GM12872 (cell line): Measurements from ENCODE around the gene ARHGEF18.

Experiments
- TF ChIP-seq, protein P1 (sequence below): IDR thresholded peaks from 3 replicates; pipeline ENCODE4 v1.5.1; 2011; ENCODE audit warnings: low read depth, mild to moderate bottlenecking, low read length, moderate library complexity; ENCODE audit not compliant: insufficient read depth

ARHGEF18 gene

DNA sequence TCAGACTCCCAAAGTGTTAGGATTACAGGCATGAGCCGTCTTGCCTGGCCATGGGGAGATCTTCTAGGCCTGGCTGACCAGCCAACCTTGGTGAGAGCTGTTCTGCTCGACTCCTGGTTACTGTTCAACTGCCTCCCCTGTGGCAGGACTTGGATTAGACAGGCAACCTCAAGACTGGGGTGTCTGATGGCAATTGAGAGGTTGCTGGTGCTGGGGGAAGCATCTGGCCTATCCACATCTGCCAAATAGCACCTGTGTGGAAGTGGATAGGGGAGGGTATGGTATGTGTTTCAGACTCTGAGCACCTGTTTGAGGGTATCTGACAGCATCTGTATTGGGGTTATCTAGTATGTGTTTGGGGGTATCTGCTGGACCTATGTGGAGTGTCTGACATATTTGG is 44.7 kb downstream of the ARHGEF18 start:
- TF ChIP-seq, protein P1, sequence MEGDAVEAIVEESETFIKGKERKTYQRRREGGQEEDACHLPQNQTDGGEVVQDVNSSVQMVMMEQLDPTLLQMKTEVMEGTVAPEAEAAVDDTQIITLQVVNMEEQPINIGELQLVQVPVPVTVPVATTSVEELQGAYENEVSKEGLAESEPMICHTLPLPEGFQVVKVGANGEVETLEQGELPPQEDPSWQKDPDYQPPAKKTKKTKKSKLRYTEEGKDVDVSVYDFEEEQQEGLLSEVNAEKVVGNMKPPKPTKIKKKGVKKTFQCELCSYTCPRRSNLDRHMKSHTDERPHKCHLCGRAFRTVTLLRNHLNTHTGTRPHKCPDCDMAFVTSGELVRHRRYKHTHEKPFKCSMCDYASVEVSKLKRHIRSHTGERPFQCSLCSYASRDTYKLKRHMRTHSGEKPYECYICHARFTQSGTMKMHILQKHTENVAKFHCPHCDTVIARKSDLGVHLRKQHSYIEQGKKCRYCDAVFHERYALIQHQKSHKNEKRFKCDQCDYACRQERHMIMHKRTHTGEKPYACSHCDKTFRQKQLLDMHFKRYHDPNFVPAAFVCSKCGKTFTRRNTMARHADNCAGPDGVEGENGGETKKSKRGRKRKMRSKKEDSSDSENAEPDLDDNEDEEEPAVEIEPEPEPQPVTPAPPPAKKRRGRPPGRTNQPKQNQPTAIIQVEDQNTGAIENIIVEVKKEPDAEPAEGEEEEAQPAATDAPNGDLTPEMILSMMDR, result no peak

DNA sequence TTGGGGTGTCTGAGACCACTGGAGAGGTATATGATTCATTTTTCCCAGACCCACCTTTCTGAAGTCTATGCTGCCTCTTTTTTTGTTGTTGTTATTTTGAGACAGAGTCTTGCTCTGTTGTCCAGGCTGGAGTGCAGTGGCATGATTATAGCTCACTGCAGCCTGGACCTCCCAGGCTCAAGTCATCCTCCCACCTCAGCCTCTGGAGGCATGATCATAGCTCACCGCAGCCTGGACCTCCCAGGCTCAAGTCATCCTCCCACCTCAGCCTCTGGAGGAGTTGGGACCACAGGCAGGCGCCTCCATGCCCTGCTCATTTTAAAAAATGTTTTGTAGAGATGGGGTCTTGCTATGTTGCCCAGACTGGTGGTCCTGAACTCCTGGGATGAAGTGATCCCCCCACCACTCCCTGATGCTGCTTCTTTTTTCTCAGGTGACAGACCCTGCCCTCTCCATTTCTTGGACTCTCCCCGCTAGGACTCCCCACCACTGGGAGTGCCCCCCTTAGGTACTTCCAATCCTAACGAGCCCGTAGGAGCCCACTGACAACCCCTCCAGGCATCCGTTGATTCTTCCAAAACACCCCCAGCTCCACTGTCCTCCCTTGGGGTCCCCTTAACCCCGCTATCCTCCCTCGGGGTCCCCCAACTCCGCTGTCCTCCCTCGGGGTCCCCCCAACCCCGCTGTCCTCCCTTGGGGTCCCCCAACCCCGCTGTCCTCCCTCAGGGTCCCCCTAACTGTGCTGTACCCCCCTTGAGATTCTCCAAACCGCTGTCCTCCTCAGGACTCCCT is 45.4 kb downstream of the ARHGEF18 start:
- TF ChIP-seq, protein P1, result no peak

DNA sequence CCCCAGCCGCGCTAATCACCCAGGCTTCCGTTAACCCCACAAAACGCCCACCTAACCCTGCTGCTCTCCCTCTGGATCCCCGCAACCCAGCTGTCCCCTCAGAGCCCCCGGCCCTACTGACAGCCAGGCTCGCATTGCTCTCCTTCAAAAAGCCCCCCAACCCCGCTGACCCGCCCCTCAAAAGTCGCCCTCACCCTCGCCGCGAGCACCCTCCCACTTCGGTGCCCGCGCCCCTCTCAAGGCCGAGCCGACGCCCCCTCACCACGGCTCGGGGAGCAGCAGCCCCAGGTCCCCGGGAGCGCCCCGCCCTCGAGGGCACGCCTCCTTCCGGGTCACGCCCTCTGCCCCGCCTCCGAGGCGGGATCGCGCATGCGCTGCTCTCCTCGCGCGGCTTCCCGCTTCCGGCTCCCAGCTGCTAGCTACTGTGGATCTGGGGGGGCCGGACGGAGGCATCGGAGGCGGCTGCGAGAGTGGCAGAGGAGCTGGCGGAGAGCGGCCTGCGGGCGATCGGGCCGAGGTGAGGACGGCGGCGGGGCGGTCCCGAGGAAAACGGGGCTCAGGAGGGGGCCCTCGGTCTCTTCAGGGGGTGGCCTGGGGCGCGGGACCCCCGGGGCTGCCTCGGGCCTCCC is 46.1 kb downstream of the ARHGEF18 start:
- TF ChIP-seq, protein P1, result no peak

DNA sequence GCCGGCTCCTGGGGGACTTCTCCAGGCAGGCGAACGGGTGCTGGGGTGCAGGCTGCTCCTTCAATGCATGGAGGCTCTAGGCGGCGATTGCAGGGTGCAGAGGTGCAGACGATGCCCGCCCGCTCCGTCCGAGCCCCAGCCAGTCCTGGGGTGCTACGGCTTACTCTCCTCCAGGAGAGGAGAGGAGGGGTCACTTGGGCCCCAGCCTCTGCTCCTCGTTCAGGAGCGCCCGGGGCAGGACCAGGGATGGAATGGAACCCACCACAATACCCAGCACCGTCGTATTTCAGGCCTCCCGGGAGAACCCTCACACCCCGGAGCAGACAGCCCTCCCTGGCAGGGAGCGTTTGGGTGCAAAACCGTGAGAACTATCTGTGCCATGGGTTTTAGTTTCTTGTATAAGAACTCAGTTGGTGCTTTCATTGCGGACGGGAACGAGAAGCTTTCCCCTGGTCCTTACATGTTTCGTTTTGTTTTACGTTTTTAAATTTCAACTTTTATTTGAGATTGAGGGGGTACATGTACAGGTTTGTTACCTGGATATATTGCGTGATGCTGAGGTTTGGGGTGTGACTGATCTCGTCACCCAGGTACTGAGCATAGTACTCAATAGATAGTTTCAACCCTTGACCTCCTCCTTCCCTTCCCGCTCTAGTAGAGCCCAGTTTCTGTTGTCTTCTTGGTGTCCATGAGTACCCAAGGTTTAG is 46.8 kb downstream of the ARHGEF18 start:
- TF ChIP-seq, protein P1, result no peak

DNA sequence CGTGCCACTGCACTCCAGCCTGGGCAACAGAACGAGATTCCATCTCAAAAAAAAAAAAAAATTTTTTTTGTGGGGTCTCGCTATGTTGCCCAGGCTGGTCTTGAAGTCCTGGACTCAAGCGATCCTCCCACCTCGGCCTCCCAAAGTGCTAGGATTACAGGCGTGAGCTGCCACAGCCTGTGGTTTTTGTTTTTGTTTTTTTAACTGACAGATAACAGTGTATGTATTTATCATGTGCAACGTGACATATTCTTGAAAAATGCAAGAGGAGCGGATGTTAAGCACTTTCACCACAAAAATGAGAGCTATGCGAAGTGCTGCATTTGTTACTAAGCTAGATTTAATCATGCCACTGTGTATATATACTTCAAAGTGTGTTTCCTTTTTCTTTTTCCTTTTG is 49.0 kb downstream of the ARHGEF18 start:
- TF ChIP-seq, protein P1, result no peak
